SIG-M5 (cell line): ENCODE results near the gene CPXM1.
A peak's percentile ranks its signal among the peaks of the same experiment; 100 is the strongest.

Source experiments
- DNase-seq: peaks from one replicate; lab custom pipeline; 2025; lab: John Stamatoyannopoulos, UW

CPXM1 gene

GRCh38 chr20:2763186-2763585, 37.2 kb downstream of the CPXM1 start:
- no peak for DNase-seq

- no peak for DNase-seq
Measured at GRCh38 chr20:2762578-2763131, 37.8 kb downstream of the CPXM1 start.

GRCh38 chr20:2761885-2762284, 38.5 kb downstream of the CPXM1 start:
- no peak for DNase-seq

- DNase-seq: no peak
Measured at GRCh38 chr20:2760952-2761305, 39.5 kb downstream of the CPXM1 start.

GRCh38 chr20:2760297-2760951, 40.0 kb downstream of the CPXM1 start:
- DNase-seq: no peak

GRCh38 chr20:2759603-2760296, 40.7 kb downstream of the CPXM1 start:
- DNase-seq: no peak

GRCh38 chr20:2759143-2759542, 41.3 kb downstream of the CPXM1 start:
- DNase-seq: no peak

GRCh38 chr20:2757969-2758368, 42.5 kb downstream of the CPXM1 start:
- DNase-seq: no peak

GRCh38 chr20:2757001-2757400, 43.4 kb downstream of the CPXM1 start:
- DNase-seq: no peak

GRCh38 chr20:2756056-2756611, 44.3 kb downstream of the CPXM1 start:
- no peak for DNase-seq

- DNase-seq: no peak
Measured at GRCh38 chr20:2755451-2756055, 44.9 kb downstream of the CPXM1 start.

- no peak for DNase-seq
Measured at GRCh38 chr20:2754424-2754823, 46.0 kb downstream of the CPXM1 start.

- DNase-seq: no peak
Measured at GRCh38 chr20:2753461-2754040, 46.9 kb downstream of the CPXM1 start.

GRCh38 chr20:2752567-2753460, 47.6 kb downstream of the CPXM1 start:
- no peak for DNase-seq

- no peak for DNase-seq
Measured at GRCh38 chr20:2751878-2752566, 48.4 kb downstream of the CPXM1 start.

- no peak for DNase-seq
Measured at GRCh38 chr20:2751347-2751877, 49.0 kb downstream of the CPXM1 start.

- peak; percentile 3 for DNase-seq
Measured at GRCh38 chr20:2750491-2751251, 49.8 kb downstream of the CPXM1 start.

GRCh38 chr20:2749951-2750490, 50.4 kb downstream of the CPXM1 start:
- no peak for DNase-seq

GRCh38 chr20:2749343-2749950, 51.0 kb downstream of the CPXM1 start:
- DNase-seq: no peak
